HepG2 (cell line): ENCODE results near the gene LSM12. TPM values are rescaled to one million over a fixed set of nuclear protein-coding genes. Genes with fewer than 3 reads are reported as not detected.

ENCODE experiments used
- ARNT2 ChIP-seq: sonication (generic); formaldehyde crosslinking; IDR thresholded peaks from 2 replicates; pipeline ENCODE4 v1.8.0; 2022; ENCODE audit warnings: mild to moderate bottlenecking, low read depth, missing genetic modification reagents, moderate library complexity
- MTA1 ChIP-seq: sonication (generic); formaldehyde crosslinking; IDR thresholded peaks from 2 replicates; pipeline ENCODE4 v1.4.0; 2020; ENCODE audit warnings: missing genetic modification reagents, mild to moderate bottlenecking, borderline replicate concordance
- MTF2 ChIP-seq: sonication (generic); formaldehyde crosslinking; IDR thresholded peaks from 2 replicates; pipeline ENCODE4 v1.5.0; 2020; ENCODE audit warnings: missing genetic modification reagents, borderline replicate concordance
- RARG ChIP-seq: sonication (generic); formaldehyde crosslinking; IDR thresholded peaks from 2 replicates; pipeline ENCODE4 v1.4.0; 2020; ENCODE audit warnings: low read depth, mild to moderate bottlenecking, missing genetic modification reagents
- RELA ChIP-seq: sonication (generic); formaldehyde crosslinking; IDR thresholded peaks from 2 replicates; pipeline ENCODE4 v1.4.0; 2020; ENCODE audit warnings: missing genetic modification reagents
- REST ChIP-seq, 2 experiments: IDR thresholded peaks; 2 replicates each; pipeline ENCODE4 v1.6.1; 2011 to 2012; ENCODE audit warnings: low read length in 2 of 2, borderline replicate concordance in 1 of 2, low read depth in 1 of 2, mild to moderate bottlenecking in 1 of 2, moderate library complexity in 1 of 2
- REXO4 ChIP-seq: sonication (generic); formaldehyde crosslinking; IDR thresholded peaks from 2 replicates; pipeline ENCODE4 v1.8.0; 2022; ENCODE audit warnings: missing genetic modification reagents, mild to moderate bottlenecking, borderline replicate concordance
- SMAD9 ChIP-seq: sonication (generic); formaldehyde crosslinking; IDR thresholded peaks from 2 replicates; pipeline ENCODE4 v1.5.1; 2020; ENCODE audit warnings: mild to moderate bottlenecking, missing genetic modification reagents
- SPEN ChIP-seq: sonication (generic); formaldehyde crosslinking; IDR thresholded peaks from 2 replicates; pipeline ENCODE4 v1.5.1; 2020; ENCODE audit warnings: low read depth, mild to moderate bottlenecking, missing genetic modification reagents
- ZBTB38 ChIP-seq: sonication (generic); formaldehyde crosslinking; IDR thresholded peaks from 2 replicates; pipeline ENCODE4 v1.5.1; 2020; ENCODE audit warnings: mild to moderate bottlenecking, missing genetic modification reagents
- ZFP41 ChIP-seq: sonication (generic); formaldehyde crosslinking; IDR thresholded peaks from 2 replicates; pipeline ENCODE4 v1.4.0; 2020; ENCODE audit warnings: mild to moderate bottlenecking, missing genetic modification reagents, borderline replicate concordance
- ZMYM4 ChIP-seq: sonication (generic); formaldehyde crosslinking; IDR thresholded peaks from 2 replicates; pipeline ENCODE4 v1.8.1; 2023; ENCODE audit warnings: mild to moderate bottlenecking, missing genetic modification reagents
- ZNF253 ChIP-seq: sonication (generic); formaldehyde crosslinking; IDR thresholded peaks from 2 replicates; pipeline ENCODE4 v1.8.0; 2022; ENCODE audit warnings: mild to moderate bottlenecking, missing genetic modification reagents, borderline replicate concordance
- ZNF598 ChIP-seq: sonication (generic); formaldehyde crosslinking; IDR thresholded peaks from 2 replicates; pipeline ENCODE4 v1.5.1; 2020; ENCODE audit warnings: mild to moderate bottlenecking, missing genetic modification reagents, borderline replicate concordance
- ZNF841 ChIP-seq: sonication (generic); formaldehyde crosslinking; IDR thresholded peaks from 2 replicates; pipeline ENCODE4 v1.8.1; 2023; ENCODE audit warnings: missing genetic modification reagents, borderline replicate concordance
- ZSCAN9 ChIP-seq: IDR thresholded peaks from 2 replicates; pipeline ENCODE4 v1.6.1; 2016; ENCODE audit warnings: borderline replicate concordance
- polyA plus RNA-seq, 8 experiments: library from polyadenylated mRNA; depleted of rRNA in 3 of 8; stranded (reverse) in 7 of 8; unstranded in 1 of 8; fragments of >200 nt; fragmentation: Illumina TruSeq in 4 of 8; extraction: Trizol in 4 of 8; gene quantifications; 2 replicates each; pipeline versions ENCODE4 v1.2.1 to v1.2.3, GENCODE V29; 2011 to 2016; ENCODE audit warnings: low read depth in 4 of 8, missing spikeins in 1 of 8, mixed read lengths in 1 of 8; ENCODE audit not compliant: insufficient read depth in 1 of 8
- total RNA-seq, 5 experiments: library from RNA; depleted of rRNA; stranded (reverse); fragments of >200 nt; fragmentation: Illumina TruSeq; extraction: Trizol; gene quantifications; 2 replicates each; pipeline ENCODE4 v1.2.3, GENCODE V29; 2016; ENCODE audit warnings: low read depth in 1 of 5
- TF ChIP-seq, protein P1 (sequence below): sonication (generic); formaldehyde crosslinking; conservative IDR thresholded peaks from 2 replicates; pipeline ENCODE4 v1.8.0; 2022; ENCODE audit warnings: missing genetic modification reagents
- TF ChIP-seq, protein P2 (sequence below): sonication (generic); formaldehyde crosslinking; IDR thresholded peaks from 2 replicates; pipeline ENCODE4 v1.8.0; 2022; ENCODE audit warnings: missing genetic modification reagents, mild to moderate bottlenecking, moderate library complexity, borderline replicate concordance

Gene LSM12
- total and polyA plus RNA-seq, 2 of the 13 experiments (the other 11 are each of a cell fraction or from before 2014, with no cell fraction given) = 52.8 to 55.7 TPM

- TF ChIP-seq ZSCAN9 (CRISPR knock-in tag) = peak; percentile 55; the same call in 1 of the 2 replicates
- no peak for TF ChIP-seq ZFP41
- peak; percentile 90; the same call in 1 of the 2 replicates for TF ChIP-seq ZBTB38 (CRISPR knock-in tag)
- TF ChIP-seq, protein P1, sequence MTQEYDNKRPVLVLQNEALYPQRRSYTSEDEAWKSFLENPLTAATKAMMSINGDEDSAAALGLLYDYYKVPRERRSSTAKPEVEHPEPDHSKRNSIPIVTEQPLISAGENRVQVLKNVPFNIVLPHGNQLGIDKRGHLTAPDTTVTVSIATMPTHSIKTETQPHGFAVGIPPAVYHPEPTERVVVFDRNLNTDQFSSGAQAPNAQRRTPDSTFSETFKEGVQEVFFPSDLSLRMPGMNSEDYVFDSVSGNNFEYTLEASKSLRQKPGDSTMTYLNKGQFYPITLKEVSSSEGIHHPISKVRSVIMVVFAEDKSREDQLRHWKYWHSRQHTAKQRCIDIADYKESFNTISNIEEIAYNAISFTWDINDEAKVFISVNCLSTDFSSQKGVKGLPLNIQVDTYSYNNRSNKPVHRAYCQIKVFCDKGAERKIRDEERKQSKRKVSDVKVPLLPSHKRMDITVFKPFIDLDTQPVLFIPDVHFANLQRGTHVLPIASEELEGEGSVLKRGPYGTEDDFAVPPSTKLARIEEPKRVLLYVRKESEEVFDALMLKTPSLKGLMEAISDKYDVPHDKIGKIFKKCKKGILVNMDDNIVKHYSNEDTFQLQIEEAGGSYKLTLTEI (CRISPR knock-in tag) = no peak
- TF ChIP-seq, protein P2, sequence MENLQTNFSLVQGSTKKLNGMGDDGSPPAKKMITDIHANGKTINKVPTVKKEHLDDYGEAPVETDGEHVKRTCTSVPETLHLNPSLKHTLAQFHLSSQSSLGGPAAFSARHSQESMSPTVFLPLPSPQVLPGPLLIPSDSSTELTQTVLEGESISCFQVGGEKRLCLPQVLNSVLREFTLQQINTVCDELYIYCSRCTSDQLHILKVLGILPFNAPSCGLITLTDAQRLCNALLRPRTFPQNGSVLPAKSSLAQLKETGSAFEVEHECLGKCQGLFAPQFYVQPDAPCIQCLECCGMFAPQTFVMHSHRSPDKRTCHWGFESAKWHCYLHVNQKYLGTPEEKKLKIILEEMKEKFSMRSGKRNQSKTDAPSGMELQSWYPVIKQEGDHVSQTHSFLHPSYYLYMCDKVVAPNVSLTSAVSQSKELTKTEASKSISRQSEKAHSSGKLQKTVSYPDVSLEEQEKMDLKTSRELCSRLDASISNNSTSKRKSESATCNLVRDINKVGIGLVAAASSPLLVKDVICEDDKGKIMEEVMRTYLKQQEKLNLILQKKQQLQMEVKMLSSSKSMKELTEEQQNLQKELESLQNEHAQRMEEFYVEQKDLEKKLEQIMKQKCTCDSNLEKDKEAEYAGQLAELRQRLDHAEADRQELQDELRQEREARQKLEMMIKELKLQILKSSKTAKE (CRISPR knock-in tag) = peak; percentile 76
- no peak for TF ChIP-seq REXO4
- TF ChIP-seq REST (IDR thresholded peaks at IDR 0.05; ENCODE audit: borderline replicate concordance in 1 of 2, low read depth in 1 of 2, low read length in 2 of 2) = peak in 1 of 2 experiments; percentile 51; a peak in 1 of 4 replicates
- TF ChIP-seq ZNF841 (CRISPR knock-in tag) = no peak
- TF ChIP-seq ZMYM4 (CRISPR knock-in tag) = peak; percentile 54; the same call in 1 of the 2 replicates
- TF ChIP-seq MTA1 (CRISPR knock-in tag) = peak; percentile 95
- TF ChIP-seq ZNF598 (CRISPR knock-in tag) = peak; percentile 43; the same call in 1 of the 2 replicates
- peak; percentile 72; the same call in 1 of the 2 replicates for TF ChIP-seq RELA (CRISPR knock-in tag)
- no peak; the same call in 1 of the 2 replicates for TF ChIP-seq MTF2 (CRISPR knock-in tag)
- no peak for TF ChIP-seq ZNF253 (CRISPR knock-in tag)
- no peak for TF ChIP-seq RARG (CRISPR knock-in tag)
- no peak for TF ChIP-seq SMAD9
- no peak for TF ChIP-seq ARNT2 (CRISPR knock-in tag)
- peak; percentile 78; the same call in 1 of the 2 replicates for TF ChIP-seq SPEN (CRISPR knock-in tag)
These were observed 42.2 kb upstream of the LSM12 start (continued) for GRCh38 chr17:44108440-44109311.
